ENCODE results near the gene KIF7. TPM values are rescaled to one million over a fixed set of nuclear protein-coding genes. Genes with fewer than 3 reads are reported as not detected.
"Not testable (repeated sequence)": the region's sequence is repeated elsewhere in the genome, so short reads cannot be mapped to it uniquely, and the experiment has no call there.

Gene KIF7
- total RNA-seq, 1 donor from 2014 or later: 1.5 TPM

DNA sequence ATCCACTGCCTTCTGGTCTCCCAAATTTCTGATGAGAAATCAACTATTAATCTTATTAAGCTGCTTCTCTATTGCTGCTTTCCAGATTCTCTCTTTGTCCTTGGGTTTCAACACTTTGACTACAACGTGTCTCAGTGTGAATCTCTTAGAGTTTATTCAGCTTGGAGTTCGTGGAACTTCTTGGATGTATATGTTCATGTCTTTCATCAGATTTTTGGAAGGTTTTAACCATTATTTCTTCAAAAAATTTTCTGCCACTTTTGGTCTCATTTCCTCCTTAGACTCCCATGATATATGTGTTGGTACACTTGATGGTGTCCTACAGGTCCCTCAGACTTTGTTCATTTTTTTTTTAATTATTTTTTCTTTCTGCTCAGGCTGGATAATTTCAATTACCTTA lies 44.0 kb downstream of the KIF7 start:
- ATAC-seq (no peak), DNase-seq (no peak)
- Histone ChIP-seq H3K4me1 (no peaks in the 10 kb centered on the region), H3K27me3 (ENCODE audit: low read depth) (no peaks in the 10 kb centered on the region), H3K4me3 (no peak overlapping the region), H3K27ac (no peak overlapping the region), H3K36me3 (no peaks in the 10 kb centered on the region), H3K9me3 (peaks cover 11% of the 10 kb centered on the region)
- TF ChIP-seq, protein P1, sequence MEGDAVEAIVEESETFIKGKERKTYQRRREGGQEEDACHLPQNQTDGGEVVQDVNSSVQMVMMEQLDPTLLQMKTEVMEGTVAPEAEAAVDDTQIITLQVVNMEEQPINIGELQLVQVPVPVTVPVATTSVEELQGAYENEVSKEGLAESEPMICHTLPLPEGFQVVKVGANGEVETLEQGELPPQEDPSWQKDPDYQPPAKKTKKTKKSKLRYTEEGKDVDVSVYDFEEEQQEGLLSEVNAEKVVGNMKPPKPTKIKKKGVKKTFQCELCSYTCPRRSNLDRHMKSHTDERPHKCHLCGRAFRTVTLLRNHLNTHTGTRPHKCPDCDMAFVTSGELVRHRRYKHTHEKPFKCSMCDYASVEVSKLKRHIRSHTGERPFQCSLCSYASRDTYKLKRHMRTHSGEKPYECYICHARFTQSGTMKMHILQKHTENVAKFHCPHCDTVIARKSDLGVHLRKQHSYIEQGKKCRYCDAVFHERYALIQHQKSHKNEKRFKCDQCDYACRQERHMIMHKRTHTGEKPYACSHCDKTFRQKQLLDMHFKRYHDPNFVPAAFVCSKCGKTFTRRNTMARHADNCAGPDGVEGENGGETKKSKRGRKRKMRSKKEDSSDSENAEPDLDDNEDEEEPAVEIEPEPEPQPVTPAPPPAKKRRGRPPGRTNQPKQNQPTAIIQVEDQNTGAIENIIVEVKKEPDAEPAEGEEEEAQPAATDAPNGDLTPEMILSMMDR (IDR thresholded peaks at IDR 0.05): no peak
- intact Hi-C loops (cut with DNase I): no loop called here

DNA sequence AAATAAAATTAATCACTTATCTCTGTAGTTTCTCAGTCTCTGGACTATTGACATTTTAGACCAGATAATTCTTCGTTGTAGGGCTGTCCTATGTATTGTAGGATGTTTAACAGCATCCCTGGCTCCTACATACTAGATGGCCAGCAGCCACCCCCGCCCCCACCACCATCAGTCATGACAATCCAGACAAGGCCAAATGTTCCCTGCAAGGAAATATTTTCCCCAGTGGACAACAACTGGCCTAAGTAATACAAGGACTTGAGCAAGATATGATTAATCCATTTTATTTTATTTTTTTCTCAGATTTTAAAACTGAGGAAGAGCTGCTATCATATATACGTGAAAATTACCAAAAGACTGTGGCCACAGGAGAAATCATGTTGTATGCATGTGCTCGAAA lies 56.2 kb downstream of the KIF7 start:
- no peaks in the 10 kb centered on the region for H3K9me3 ChIP-seq
- no peaks in the 10 kb centered on the region for H3K27me3 ChIP-seq (ENCODE audit: low read depth)
- TF ChIP-seq, protein P1 (IDR thresholded peaks at IDR 0.05): no peak
- DNase-seq (no peak), ATAC-seq (no peak)
- H3K36me3 ChIP-seq: no peaks in the 10 kb centered on the region
- no peak overlapping the region for H3K27ac ChIP-seq
- H3K4me3 ChIP-seq: no peak overlapping the region
- H3K4me1 ChIP-seq: no peaks in the 10 kb centered on the region
- intact Hi-C loops (cut with DNase I): no loop called here

DNA sequence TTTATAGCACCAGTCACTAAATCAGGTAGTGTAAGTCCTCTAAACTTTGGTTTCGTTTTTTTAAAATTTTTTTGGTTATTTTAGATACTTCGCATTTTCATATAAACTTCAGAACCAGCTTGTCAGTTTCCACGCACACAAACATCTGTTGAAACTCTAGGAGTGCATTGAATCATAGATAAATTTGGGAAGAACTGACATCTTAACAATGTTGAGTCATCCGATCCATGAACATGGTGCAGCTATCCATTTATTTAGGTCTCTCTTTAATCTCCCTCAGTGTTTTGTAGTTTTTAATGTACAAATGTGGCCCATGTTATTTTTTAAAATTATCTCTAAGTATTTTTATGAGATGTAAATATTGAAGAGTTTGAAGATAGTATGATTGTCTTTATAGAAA lies 62.2 kb downstream of the KIF7 start:
- TF ChIP-seq, protein P1 (IDR thresholded peaks at IDR 0.05): no peak
- H3K36me3 ChIP-seq: no peaks in the 10 kb centered on the region
- ATAC-seq: no peak

DNA sequence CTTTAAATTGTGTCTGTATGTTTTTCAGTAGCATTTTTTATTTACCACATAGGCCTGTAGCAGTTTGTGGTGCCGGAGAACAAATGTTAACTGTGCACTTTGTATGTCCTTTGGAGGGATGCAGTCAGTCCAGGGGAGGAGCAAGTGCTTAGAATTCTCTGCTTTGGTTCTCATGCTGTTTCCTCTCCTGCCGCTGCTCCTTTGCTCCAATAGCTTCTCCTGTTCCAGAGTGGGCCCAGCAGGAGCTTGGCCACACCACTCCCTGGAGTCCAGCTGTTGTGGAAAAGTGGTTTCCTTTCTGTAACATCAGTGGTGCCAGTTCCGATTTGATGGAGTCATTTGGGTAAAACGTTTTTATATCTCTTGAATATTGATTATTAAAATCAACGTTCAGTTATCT lies 63.4 kb downstream of the KIF7 start:
- no peaks in the 10 kb centered on the region for H3K36me3 ChIP-seq
- no peak for DNase-seq
- H3K4me3 ChIP-seq: no peak overlapping the region
- intact Hi-C loops (cut with DNase I): no loop called here
- TF ChIP-seq, protein P1 (IDR thresholded peaks at IDR 0.05): no peak
- no peak overlapping the region for H3K27ac ChIP-seq
- H3K27me3 ChIP-seq (ENCODE audit: low read depth): no peaks in the 10 kb centered on the region
- H3K9me3 ChIP-seq: no peaks in the 10 kb centered on the region
- H3K4me1 ChIP-seq: no peaks in the 10 kb centered on the region
- ATAC-seq: no peak

More for the DNA sequence above, 62.2 kb downstream of the KIF7 start:
- H3K4me1 ChIP-seq: no peaks in the 10 kb centered on the region
- no peak for DNase-seq
- no peaks in the 10 kb centered on the region for H3K27me3 ChIP-seq (ENCODE audit: low read depth)
- H3K4me3 ChIP-seq: no peak overlapping the region
- no peak overlapping the region for H3K27ac ChIP-seq
- intact Hi-C loops (cut with DNase I): no loop called here
- no peaks in the 10 kb centered on the region for H3K9me3 ChIP-seq

DNA sequence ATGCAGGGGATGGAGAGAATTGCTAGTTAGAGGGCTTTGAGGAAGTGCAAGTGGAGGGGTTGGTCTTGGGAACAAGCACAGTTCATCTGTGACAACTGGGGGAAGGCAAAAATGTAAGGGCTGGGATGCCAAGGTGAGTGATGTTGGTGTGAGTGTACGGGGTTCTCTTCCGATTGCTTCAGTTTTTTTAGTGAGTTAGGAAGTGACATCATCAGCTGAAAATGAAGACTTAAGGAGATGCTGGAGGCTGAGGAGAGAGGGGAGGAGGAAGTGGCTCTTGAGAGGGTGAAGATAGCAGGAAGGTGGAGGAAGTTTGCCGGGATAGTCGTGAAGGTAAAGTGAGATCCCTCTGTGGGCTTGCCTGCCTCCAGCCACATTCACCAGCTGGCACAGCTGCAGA lies 67.3 kb downstream of the KIF7 start:
- no peak overlapping the region for H3K27ac ChIP-seq
- H3K36me3 ChIP-seq: no peaks in the 10 kb centered on the region
- no peaks in the 10 kb centered on the region for H3K27me3 ChIP-seq (ENCODE audit: low read depth)
- ATAC-seq (no peak), DNase-seq (no peak)
- no peak overlapping the region for H3K4me3 ChIP-seq
- intact Hi-C loops (cut with DNase I): no loop called here
- TF ChIP-seq, protein P1 (IDR thresholded peaks at IDR 0.05): no peak
- H3K4me1 ChIP-seq: no peaks in the 10 kb centered on the region
- no peaks in the 10 kb centered on the region for H3K9me3 ChIP-seq

DNA sequence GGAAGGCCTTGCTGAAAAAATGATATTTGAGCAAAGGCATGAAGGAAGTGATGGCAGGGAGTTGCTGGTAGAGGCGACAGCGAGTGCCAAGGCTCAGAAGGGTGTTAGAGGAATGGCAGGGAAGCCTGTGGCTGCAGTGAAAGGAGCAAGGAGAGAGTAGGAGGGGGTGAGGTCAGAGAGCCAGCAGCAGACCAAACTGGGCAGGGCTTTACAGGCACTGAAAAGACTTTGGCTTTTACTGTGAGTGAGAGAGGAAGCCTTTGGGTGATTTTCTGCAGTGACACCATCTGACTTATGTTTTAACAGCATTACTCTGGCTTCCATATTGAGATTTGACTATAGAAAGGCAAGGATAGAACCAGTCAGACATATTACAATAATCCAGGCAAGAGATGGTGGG lies 68.6 kb downstream of the KIF7 start:
- Histone ChIP-seq H3K9me3 (no peaks in the 10 kb centered on the region), H3K4me3 (no peak overlapping the region), H3K4me1 (no peaks in the 10 kb centered on the region), H3K36me3 (no peaks in the 10 kb centered on the region), H3K27ac (no peak overlapping the region), H3K27me3 (ENCODE audit: low read depth) (no peaks in the 10 kb centered on the region)
- TF ChIP-seq, protein P1 (IDR thresholded peaks at IDR 0.05): no peak
- ATAC-seq (no peak), DNase-seq (no peak)
- intact Hi-C loops (cut with DNase I): no loop called here

DNA sequence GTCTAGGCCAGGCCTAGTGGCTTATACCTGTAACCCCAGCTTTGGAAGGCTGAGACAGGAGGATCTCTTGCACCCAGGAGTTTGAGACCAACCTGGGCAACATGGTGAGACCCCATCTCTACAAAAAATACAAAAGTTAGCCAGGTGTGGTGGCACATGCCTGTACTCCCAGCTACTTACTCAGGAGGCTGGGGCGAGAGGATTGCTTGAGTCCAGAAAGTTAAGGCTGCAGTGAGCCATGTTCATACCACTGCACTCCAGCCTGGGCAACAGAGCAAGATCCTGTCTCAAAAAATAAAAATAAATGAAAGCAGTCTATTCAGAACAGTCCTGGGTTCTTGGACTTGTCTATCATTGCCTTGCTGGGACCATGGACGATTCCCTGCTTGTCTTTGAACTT lies 74.5 kb downstream of the KIF7 start:
- DNase-seq; H3K4me1 ChIP-seq; H3K27ac ChIP-seq; H3K4me3 ChIP-seq; H3K9me3 ChIP-seq; H3K36me3 ChIP-seq; H3K27me3 ChIP-seq (ENCODE audit: low read depth); intact Hi-C loops (cut with DNase I); ATAC-seq: not testable (repeated sequence)
